CD1c-positive myeloid dendritic cell (primary cell): Measurements from ENCODE around the gene SNX7.
A peak's percentile ranks its signal among the peaks of the same experiment; 100 is the strongest.

Source experiments
- DNase-seq: peaks from one replicate; pipeline ENCODE4 v3.0.0-alpha.2; 2016; ENCODE audit errors: extremely low spot score

SNX7 gene

GRCh38 chr1:98661544-98662355 is at the start of gene SNX7:
Gene SNX7 (plus strand): TSS chr1:98661721. CDS start chr1:98661732, 11 bp downstream.
- DNase-seq = peak; percentile 2

GRCh38 chr1:98637316-98637715 is 24.2 kb upstream of the SNX7 start:
- DNase-seq = no peak

DNA sequence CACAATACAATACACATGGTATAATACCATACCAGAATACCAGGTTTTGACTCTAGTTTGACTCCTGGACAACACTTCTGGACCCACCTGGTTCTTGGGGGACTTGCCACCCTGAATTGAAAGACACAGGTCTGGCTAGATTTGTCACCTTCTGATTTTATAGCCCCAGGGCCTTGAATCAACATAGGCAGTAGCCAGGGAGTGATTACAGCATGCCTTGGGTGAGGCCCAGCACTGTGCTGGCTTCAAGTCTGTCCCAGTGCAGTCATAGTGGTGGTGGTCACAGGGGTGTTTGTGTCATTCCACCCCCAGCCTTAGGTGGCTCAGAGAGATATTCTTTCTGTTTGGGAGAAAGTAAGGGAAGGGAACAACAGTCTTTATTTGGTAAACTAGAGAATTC is 23.3 kb upstream of the SNX7 start:
- DNase-seq = no peak

DNA sequence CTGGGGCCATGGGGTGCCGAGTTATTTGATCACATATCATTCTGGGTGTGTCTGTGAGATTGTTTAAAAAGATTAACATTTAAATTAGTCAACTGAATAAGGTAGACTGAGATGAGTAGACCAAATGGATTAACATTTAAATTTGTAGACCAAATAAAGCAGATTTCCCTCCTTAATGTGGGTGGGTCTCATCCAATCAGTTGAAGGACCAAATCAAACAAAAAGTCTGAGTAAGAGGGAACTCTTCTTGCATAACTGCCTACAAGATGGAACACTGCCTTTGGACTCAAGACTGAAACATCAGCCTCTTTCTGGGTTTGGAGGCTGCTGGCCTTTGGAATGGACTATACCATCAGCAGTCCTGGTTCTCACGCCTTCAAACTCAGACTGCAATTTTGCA is 17.0 kb upstream of the SNX7 start:
- DNase-seq = no peak

DNA sequence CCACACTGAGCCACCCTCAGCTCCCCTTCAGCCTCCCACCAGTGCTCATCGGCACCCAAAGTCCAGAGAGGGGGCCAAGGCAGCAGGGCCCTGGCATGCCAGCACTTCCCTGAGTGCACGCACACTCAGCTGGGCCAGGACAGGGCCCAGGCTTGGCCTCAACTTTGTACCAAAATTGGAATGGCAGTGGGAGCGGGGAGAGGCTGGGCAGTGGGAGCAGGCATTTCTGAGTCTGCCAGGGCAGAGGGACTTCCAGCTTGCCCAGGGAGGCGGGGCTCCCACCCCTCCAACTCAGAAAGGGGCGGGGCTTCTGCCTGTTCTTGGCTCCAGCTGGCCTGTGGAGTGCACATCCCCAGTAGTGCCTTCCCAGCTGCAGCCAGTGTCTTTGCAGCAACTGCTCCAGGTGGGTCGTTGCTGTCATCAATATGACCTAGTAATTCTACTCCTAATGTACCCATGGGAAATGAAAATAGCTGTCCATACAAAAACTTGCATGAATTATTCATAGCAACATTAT is 10.3 kb upstream of the SNX7 start:
- DNase-seq = no peak

GRCh38 chr1:98653123-98653522 is 8.4 kb upstream of the SNX7 start:
- no peak for DNase-seq

- no peak for DNase-seq
Observed at GRCh38 chr1:98659879-98660278, 1.6 kb upstream of the SNX7 start.

DNA sequence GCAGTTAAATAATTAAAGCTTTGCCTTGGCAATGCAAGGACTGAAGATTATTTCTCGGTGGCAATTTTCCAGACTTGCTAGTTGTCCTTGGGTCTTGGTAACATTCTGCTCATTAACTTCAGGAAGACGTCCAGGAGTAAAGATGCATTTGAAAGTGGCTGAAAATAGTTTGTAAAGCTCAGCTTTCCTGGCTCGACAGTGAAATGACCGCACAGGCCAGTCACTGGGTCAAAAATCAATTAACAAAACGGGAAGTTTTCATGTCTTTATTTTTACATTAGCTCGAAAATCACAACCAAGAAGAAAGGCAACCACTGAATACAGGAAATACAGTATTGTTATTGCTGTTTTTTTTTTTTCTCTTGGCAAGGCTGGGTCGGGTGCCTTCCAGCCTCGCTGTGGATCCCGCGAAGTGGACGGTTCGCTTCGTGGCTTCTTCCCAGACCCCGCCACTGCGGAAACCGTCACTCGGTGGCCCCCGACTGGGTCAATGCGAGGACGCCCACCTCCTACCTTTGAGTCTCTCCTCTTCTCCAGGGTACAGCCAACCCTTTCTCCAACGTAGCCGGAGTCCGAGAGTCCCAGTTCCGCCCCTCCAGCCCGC is 479 bp upstream of the SNX7 start:
- DNase-seq = no peak

- peak; percentile 1 for DNase-seq
Observed at GRCh38 chr1:98662356-98662670, 792 bp downstream of the SNX7 start.

GRCh38 chr1:98668733-98669132 is 7.2 kb downstream of the SNX7 start:
- no peak for DNase-seq

DNA sequence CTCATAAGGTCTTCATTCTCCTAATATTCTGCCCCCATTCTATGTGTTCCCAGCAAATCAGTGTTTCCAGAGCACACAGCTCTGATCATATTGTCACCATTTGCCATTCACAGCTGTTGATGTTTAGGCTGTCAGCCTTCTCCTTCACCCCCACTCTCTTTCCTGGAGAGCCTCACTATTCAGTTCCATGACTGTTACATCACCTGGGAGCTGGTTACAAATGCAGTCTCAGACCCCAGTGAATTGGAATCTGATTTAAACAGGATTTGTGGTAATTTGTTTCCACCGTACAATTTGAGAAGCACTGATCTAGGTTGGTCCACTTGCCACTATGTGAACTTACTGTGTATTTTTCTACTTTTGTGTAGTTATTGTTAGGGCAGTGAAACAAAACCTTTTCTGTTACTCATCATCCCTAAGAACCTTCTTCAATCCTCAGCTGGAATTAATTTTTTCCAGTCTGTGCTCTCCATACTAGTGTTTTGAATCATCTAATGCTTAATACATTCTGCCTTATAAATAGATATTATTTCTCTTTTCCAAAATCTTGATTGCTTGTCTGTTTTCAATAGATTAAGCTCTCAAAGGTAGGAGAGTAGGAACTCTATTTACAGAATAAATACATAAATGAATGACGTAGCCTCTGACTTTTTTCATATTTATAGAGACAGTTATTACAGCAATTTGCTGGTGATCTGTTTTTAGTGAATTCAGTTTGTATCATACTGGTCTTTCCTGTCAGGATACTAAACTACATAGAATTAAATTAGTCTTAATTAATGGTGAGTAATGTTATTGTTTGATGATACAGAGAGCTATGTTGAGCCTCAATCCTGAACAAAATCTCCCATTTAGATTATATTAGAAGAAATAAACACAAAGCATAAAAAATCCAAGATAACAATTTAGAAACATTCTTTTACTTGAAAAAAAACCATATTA is 8.1 kb downstream of the SNX7 start:
- no peak for DNase-seq

DNA sequence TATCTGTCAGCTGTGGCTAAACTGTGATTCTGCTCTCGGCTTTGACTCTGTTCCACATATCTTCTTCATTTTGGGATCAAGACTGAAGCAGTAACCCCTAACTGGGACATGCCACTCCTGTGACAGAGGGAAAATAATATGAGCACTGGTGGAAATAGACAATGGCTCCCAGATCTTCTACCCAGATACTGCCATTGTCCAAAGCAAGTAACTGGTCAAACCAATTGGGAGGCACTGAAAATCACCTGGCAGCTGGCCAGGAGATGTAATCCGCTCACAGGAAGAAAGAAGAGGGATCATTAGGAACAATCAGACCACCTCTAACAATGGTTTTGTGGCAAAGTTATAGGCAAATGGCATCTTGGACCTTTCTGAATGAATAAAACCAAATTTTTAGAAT is 10.7 kb downstream of the SNX7 start:
- no peak for DNase-seq

DNA sequence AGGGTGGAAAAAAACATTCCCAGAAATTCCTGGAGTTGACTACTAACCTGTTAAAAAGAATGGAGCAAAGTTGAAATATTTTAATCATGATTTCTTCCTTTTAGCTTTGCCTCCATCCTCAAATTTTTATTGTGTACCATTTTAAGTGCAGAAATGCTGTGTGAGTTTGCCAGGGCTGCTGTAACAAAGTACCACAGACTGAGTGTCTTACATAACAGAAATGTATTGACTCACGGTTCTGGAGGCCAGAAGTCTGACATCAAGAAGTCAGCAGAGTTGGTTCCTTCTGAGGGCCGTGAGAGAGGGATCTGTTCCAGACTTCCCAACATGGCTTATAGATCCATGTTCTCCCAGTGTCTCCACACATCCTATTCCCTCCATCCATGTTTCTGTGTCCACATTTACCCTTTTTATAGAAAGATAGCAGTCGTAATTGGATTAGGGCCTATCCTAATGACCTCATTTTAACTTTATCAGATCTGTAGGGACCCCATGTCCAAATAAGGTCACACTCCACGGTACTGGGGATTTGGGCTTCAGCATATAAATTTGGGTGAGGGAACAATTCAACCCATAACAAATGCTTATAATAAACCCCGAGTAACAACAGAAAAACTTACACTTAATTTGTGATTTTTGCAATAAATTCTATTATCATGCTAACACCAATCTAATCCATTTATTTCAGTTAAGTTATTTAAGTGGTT is 12.7 kb downstream of the SNX7 start:
- DNase-seq = no peak

GRCh38 chr1:98675282-98675681 is 13.8 kb downstream of the SNX7 start:
- no peak for DNase-seq

GRCh38 chr1:98677288-98677687 is 15.8 kb downstream of the SNX7 start:
- DNase-seq = no peak

DNA sequence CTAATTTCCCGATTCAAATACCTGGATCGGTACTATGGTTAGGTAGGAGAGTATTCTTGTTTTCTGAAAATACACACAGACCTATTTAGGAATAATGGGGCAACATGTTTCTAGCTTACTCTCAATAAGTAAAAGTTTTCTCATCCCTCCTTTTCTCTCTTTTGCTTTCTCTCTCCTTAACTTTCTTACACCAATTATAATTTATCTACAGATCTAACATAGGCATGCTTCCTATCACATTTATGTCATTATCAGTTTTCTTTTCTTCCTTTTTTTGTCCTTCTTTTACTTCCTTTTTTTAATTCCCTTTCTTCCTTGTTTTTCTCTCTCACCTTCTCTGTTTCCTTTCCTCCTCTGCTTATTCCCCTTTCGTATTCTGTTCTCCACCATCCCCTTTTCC is 20.3 kb downstream of the SNX7 start:
- DNase-seq = no peak

DNA sequence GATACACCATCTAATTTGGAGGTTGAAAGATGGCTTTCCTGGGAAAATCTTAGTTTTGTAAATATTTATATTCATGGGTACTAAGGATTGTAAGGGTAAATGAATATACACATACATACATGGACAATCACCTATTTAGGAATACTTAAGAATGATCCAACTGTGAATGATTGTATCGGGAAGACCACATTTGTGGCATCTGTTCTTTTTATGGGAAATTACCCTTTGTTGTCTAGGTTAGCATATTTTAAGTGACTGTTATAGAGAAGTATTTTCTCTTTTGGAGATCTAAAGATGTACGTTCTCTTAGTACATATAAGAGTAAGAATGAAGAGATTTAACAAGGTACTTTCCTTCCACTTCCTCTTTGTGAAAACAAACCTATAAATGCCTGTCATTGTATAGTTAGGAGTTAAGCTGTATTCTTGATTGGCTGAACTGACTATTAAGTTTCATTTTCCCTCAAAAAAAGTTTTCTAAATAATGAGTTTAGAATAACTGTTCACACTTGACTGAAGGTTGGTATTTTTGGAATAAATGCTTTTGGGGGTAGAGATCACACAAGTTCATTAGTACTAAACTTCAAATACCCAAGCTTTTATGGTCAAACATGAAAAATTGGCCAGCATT is 26.7 kb downstream of the SNX7 start:
- no peak for DNase-seq

DNA sequence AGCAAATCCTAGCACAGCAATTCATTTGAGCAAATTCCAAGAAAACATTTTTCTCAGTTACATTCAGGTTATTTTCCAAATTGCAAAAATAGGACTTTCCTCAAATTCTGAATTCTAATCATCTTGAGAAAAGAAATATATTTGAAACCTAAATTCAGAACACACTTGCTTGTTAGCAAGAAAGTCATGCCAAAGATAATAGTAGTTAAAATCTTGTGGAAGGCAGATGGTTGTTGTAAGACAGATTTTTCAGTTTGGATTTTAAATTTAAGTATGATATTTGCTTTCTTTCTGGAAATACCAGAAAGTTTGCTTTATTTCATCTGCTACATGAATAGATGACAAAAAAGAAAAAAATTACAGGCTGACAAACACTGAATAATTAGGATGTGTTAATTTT is 29.1 kb downstream of the SNX7 start:
- no peak for DNase-seq

DNA sequence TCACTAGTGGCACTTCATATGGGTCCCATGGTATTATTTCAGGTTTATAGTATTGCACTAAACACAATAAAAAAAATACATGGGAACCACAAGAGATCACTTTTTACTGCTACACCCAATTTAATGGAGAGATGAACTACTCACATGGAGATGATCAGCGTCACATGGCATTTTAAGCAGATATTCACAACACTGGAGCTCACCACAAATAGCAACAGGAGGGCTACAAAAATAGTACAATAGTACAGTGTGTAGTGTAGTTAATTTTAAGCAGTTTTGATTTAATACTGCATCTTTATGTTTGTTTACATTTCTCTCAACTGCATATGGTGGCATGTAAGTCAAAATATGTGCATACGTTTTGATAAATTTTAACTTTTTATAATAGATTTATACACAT is 31.0 kb downstream of the SNX7 start:
- no peak for DNase-seq

GRCh38 chr1:98693385-98693784 is 31.9 kb downstream of the SNX7 start:
- no peak for DNase-seq

DNA sequence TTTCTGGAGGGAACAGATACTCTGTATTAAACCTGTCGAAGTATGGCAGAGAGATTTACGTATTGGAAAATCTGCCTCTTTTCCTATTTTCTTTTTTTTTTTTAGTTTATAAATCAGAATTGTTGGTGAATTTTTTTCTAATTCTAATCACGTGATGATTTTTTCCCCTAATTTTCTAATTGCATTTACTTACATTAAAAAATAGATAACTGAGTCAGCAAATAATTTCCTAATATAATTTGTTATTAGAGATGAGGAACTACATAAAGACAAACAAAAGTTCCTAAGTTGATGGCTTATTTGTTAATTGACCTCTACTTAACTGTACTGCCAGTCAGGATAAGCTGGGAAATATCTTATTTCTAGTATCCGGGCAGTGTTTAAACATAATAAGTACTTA is 34.6 kb downstream of the SNX7 start:
- no peak for DNase-seq
